Skin epidermis (tissue), 12 donors: Measurements from ENCODE around the gene COX14.
A peak's percentile ranks its signal among the peaks of the same experiment; 100 is the strongest.

Experiments
- H3K27ac ChIP-seq, 21 experiments: fragments of 200-600 bp; sonication (generic) in 11 of 21; one replicate each; pipeline ENCODE4 v1.5.0; 2020; ENCODE audit warnings: mild to moderate bottlenecking in 3 of 21, inconsistent platforms in 2 of 21, moderate library complexity in 2 of 21
- H3K4me3 ChIP-seq, 7 experiments: fragments of 200-600 bp; sonication (generic) in 2 of 7; one replicate each; pipeline ENCODE4 v1.5.0; 2020; ENCODE audit warnings: inconsistent platforms in 2 of 7, mild to moderate bottlenecking in 2 of 7, moderate library complexity in 1 of 7

The COX14 gene

GRCh38 chr12:50104417-50105366 lies 7.3 kb upstream of the COX14 start:
- H3K4me3 ChIP-seq: peak overlapping the region in 1 of 7 experiments; percentile 4
- H3K27ac ChIP-seq: peak overlapping the region in 2 of 21 experiments; percentile 16 to 39

DNA sequence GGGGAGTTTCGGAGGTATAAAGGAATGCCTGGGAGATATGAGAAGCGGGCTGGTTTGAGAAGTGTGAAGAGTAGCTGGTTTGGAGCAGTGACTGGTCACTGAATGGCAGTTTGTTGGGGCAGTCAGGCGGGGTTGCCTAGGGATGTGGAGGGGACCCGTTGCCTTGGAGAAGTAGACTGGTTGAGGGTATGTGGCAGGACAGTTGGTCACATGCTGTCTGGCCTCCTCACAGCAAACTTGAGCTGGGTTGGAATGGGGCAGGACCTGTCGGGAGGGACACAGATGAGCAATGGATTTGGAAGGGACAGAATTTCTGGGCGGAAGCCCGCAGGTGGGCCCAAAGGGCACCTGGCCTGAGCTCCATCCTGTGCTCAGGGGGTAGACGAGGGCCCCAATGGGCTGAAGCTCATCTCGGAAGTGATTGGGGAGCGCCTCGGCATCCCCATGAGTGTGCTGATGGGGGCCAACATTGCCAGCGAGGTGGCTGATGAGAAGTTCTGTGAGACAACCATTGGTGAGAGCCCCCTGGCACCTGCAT lies 6.1 kb upstream of the COX14 start:
- H3K4me3 ChIP-seq: no peak overlapping the region
- no peak overlapping the region for H3K27ac ChIP-seq

- Histone ChIP-seq H3K27ac (no peak overlapping the region), H3K4me3 (no peak overlapping the region)
These were observed 5.1 kb upstream of the COX14 start for GRCh38 chr12:50106907-50107306.

DNA sequence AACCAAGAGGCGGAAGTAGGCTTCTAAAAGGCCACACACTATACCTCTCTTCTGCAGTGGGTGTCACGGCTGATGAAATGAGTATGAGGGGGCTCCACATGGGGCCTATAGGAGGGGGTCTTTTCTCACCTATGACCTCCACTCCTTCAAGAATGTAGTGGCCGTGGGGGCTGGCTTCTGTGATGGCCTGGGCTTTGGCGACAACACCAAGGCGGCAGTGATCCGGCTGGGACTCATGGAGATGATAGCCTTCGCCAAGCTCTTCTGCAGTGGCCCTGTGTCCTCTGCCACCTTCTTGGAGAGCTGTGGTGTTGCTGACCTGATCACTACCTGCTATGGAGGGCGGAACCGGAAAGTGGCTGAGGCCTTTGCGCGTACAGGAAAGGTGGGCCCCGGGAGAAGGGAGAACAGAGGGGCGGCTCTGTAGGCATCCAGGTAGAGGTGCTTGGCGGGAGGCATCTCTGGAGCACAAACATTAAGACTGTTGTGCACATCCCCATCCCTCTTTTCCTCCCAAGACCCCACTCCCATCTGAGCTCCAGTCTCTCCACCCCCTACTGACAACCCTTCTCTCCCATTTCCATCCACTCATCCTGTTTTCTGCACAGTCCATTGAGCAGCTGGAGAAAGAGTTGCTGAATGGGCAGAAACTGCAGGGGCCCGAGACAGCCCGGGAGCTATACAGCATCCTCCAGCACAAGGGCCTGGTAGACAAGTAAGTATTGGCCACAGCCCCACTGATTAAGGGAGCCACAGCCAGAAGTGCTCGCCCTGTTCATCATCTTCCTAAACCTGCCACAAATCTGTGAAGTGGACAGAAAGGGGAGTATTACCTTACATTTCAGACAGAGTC lies 4.4 kb upstream of the COX14 start:
- H3K27ac ChIP-seq: no peak overlapping the region
- H3K4me3 ChIP-seq: no peak overlapping the region

DNA sequence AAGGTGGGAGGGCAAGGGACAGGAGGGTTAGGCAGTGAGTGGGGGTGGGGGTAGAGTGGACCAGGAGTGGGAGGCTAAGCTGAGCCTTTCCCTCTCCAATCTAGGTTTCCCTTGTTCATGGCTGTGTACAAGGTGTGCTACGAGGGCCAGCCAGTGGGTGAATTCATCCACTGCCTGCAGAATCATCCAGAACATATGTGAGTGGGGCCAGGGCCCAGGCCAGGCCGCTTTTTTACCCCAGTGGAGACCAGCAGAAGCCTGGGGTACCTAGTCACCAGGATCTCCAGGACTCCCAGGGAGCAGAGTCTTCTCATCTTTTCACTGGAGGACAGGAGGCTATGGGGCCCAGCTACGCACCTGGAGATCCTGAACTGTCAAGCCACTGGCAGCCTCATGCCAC lies 2.7 kb upstream of the COX14 start:
- no peak overlapping the region for H3K4me3 ChIP-seq
- H3K27ac ChIP-seq: peak overlapping the region in 13 of 21 experiments; percentile 13 to 93 (median 73)

- no peak overlapping the region for H3K4me3 ChIP-seq
- H3K27ac ChIP-seq: peak overlapping the region in 20 of 21 experiments; percentile 5 to 93 (median 64)
These were observed 1.8 kb upstream of the COX14 start for GRCh38 chr12:50110127-50110761.

- peak overlapping the region in 3 of 7 experiments; percentile 8 to 75 (median 21) for H3K4me3 ChIP-seq
- peak overlapping the region in 20 of 21 experiments; percentile 5 to 93 (median 64) for H3K27ac ChIP-seq
These were observed 1.2 kb upstream of the COX14 start for GRCh38 chr12:50110762-50111351.

DNA sequence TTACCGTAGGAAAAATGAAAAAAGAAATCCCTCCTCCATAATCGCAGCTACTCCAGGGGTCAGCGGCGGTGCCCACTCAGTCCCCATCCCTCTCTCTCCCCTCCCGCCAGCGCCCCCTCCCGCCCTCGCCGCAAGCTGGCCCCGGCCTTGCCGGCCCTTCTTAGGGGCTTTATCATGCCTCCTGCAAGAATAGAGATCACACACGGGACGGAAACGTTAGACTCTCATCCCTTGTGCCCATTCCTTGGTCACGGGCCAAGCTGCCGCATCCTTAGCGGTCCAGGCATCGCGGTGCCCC lies 692 bp upstream of the COX14 start:
- peak overlapping the region in 5 of 7 experiments; percentile 8 to 91 (median 24) for H3K4me3 ChIP-seq
- peak overlapping the region in 20 of 21 experiments; percentile 5 to 93 (median 58) for H3K27ac ChIP-seq

- H3K4me3 ChIP-seq: peak overlapping the region; percentile 74 to 96 (median 90)
- peak overlapping the region; percentile 57 to 97 (median 90) for H3K27ac ChIP-seq
These were observed 601 bp downstream of the COX14 start for GRCh38 chr12:50112456-50113218.

DNA sequence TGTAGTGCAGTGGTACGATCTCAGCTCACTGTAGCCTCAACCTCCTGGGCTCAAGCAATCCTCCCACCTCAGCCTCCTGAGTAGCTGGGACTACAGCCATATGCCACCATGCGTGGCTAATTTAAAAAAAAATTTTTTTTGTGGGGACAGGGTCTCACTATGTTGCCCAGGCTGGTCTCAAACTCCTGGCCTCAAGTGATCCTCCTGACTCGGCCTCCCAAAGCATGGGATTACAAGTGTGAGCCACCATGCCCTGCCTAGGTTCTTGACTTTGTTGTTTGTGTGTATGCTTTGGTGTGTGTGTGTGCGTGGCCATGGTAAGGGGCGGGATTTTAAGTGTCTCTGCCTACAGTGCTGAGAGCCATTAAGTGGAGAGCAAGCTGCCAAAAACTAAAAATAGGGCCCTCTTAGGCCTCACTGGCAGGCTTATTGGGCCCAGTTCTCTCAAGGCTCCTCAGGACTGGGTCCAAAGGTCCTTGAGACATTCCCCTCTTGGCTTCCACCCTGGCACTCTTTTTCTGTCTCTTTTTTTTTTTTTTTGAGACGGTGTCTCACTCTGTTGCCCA lies 5.1 kb downstream of the COX14 start:
- Histone ChIP-seq H3K4me3 (no peak overlapping the region), H3K27ac (no peak overlapping the region)

DNA sequence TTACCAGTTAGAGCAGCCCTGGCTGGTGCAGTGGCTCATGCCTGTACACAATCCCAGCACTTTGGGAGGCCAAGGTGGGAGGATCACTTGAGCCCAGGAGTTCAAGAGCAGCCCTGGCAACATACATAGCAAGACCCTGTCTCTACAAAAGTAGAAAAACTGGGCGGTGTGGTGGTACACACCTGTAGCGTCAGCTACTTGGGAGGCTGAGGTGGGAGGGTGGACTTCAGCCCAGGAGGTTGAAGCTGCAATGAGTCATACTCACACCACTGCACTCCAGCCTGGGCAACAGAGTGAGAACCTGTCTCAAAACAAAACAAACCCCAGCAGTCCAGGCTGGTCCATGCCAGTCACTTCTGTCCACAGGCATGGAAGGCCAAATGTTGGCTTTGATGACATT lies 7.4 kb downstream of the COX14 start:
- Histone ChIP-seq H3K27ac (no peak overlapping the region), H3K4me3 (no peak overlapping the region)

GRCh38 chr12:50120521-50120920 lies 8.5 kb downstream of the COX14 start:
- Histone ChIP-seq H3K4me3 (no peak overlapping the region), H3K27ac (no peak overlapping the region)

DNA sequence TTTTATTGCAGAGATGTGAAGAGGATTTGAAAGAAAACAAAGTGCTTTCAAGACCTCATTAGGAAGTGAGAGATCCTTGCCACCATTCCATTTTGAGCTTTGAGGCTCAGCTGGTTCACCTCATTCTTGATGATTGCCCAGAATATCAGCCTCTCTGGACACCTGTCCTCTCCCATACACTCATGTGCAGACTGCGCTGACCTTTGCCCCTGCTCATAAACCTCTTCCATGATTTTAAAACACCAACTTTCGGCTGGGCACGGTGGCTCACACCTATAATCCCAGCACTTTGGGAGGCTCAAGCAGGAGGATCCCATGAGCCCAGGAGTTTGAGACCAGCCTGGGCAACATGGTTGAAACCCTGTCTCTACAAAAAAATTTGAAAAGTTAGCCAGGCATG lies 8.9 kb downstream of the COX14 start:
- no peak overlapping the region for H3K4me3 ChIP-seq
- H3K27ac ChIP-seq: no peak overlapping the region

DNA sequence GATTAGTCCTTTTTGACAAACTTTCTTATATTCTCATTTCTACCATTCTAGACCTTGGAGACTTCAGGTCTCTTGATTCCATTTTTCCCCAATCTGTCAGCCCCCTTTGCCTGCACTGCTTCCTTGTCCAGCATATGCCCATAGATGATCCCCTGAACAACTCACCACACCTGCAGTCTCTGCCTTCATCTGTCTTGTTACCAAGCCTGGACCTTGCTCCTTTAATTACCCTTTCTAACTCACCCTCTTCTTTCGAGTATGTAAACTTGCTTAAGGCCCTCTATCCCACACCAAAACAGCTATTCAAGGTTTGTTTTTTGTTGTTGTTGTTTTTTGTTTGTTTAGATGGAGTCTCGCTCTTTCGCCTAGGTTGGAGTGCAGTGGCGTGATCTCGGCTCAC lies 9.6 kb downstream of the COX14 start:
- no peak overlapping the region for H3K27ac ChIP-seq

DNA sequence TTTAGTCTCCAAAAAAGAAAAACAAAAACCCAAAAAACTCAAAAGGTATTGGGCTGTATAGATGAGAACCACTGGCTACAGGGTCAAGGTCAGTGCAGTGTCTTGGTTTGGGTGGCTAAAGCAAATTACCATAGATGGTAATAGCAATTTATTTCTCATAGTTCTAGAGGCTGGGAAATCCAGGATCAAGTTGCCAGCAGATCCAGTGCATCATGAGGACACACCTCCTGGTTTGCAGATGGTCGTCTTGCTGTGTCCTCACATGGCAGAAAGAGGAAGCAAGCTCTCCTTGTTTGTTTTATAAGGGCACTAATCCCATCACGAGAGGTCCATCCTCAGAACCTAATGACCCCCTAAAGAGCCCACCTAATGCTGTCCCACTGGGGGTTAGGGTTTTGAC lies 11.2 kb downstream of the COX14 start:
- Histone ChIP-seq H3K27ac (no peak overlapping the region), H3K4me3 (no peak overlapping the region)

More for the DNA sequence above, 9.6 kb downstream of the COX14 start:
- H3K4me3 ChIP-seq: no peak overlapping the region

GRCh38 chr12:50127546-50127945 lies 15.5 kb downstream of the COX14 start:
- Histone ChIP-seq H3K27ac (no peak overlapping the region), H3K4me3 (no peak overlapping the region)

GRCh38 chr12:50129290-50129689 lies 17.3 kb downstream of the COX14 start:
- H3K27ac ChIP-seq: peak overlapping the region in 1 of 21 experiments; percentile 39
- no peak overlapping the region for H3K4me3 ChIP-seq

GRCh38 chr12:50132505-50133135 lies 20.6 kb downstream of the COX14 start:
- H3K4me3 ChIP-seq: no peak overlapping the region
- H3K27ac ChIP-seq: no peak overlapping the region
